Medulla oblongata (tissue), 1 donor: Measurements from ENCODE around the gene ZFP91.

Source experiments
- DNase-seq: peaks from one replicate; pipeline ENCODE4 v3.0.0-alpha.2; 2015; ENCODE audit errors: extremely low spot score

Gene ZFP91

DNA sequence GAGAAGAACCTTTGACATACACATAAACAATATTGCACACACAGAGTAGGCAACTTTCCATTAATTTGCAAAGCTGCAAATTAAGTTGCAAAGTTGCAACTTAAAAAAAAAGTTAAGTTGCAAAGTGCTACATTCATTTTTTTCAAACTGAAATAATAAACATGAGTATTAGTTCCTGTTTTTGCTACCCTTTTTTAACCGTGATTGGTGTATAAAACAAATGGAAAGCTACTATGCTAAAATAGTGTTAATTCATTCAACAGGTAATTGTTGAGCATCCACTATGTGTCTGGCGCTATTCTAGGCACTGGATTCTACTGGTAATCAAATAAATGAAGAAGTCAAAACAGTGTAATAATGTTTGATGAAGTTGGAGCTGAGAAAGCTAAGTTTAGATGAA is 8.1 kb downstream of the ZFP91 start:
- no peak for DNase-seq

DNA sequence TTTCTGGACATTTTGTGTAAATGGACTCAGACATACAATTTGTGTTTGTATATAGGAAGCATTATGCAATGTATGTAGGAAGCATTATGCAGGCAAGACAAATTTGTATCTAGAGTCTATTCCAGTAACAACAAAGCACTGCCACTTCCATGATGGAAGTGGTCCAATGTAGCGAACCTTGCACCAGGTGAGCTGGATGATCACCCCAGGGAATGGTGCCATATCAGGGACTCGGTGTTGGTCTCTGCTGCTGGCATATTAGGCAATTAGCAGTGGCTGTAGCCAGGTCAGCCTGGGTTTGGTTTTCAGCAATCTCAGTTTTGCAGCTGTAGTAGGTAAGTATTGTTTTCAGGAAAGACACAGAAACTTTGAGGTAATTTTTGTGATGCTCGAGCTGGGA is 12.8 kb downstream of the ZFP91 start:
- no peak for DNase-seq

DNA sequence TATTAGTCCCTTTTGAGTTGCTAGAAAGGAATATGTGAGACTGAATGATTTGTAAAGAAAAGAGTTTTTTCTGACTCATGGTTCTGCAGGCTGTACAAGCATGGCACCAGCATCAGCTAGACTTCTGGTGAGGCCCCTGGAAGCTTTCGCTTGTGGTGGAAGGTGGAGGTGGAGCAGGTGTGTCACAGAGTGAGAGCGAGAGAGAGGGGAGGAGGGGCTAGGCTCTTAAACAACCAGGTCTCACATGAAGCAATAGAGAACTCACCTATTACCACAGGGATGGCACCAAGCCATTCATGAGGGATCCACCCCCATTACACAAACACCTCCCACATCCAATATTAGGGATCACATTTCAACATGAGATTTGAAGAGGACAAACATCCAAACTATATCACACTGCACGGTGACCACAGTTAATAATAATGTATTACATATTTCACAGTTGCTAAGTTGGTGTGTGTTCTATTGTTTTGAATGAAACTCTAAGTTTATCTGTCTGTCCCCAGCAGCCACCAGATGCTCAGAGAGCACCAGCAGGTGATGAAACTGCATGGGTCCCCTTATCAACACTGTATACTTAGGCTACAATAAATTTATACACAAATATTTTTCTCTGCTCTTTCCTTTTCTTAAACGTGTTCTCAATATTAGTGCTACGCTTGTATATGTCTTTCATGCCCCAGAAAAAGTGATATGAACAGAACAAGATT is 14.1 kb downstream of the ZFP91 start:
- DNase-seq = no peak

DNA sequence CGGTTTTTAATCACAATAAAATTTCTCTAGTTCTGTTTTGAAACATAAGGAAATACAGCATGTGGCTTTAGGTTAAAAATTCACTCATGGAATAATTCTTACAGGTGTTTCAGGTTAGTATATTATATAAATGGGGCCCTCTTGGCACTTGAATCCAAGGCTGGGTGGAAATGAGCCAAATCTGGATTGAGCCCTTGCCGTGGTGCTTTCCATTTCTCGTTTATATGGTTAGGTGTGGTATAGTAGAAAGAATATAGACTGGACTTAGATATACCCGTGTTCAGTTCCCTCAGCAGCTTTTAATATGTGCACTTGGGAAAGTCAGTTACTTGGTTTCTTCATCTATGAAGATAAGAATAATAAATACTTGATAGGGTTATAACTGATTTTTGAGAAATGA is 16.0 kb downstream of the ZFP91 start:
- DNase-seq = no peak

DNA sequence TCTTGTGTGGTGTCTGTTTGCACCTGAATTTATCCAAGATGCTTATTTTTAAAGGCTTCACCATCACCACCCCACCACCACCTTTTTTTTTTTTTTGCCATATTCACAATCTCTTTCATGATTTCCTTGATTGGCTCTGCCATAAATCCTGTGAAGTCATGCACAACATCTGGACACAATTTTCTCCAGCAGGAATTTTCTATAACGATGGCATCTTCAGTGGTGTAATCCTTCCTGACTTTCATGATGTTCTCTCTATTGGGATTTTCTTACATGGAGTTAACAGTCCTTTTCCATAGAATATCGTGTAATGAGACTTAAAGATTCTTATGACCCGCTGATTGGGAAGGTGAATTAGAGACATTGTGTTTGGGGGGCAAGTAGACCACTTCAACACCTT is 17.8 kb downstream of the ZFP91 start:
- DNase-seq = no peak

DNA sequence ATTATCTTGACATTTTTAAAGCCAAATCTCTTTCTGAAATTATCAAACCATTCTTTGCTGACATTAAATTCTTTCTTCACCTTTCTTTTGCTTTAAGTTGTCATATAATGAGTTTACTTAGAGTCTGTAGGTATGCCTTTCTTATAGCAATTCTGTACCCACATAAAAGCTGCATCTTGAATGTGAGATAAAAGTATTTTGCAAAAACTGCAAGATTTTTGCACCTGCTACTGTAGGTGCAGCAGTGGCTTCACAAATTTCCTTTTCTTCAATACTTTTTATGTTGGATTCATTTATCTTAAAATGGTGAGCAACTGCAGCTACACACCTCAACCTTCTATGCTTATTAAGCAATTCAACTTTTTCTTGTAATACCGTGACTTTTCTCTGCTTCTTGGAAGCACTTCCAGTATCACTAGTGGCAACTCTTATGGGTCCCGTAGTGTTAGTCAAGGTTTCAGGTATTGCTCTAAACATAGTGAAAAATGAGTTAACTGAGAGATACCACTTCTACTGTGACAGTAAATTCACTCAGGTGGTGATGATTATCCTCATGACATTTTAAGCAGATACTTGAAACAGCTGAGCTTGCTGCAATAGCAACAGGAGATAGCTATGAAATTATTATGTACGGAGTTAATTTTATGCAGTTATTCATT is 18.8 kb downstream of the ZFP91 start:
- DNase-seq = no peak

DNA sequence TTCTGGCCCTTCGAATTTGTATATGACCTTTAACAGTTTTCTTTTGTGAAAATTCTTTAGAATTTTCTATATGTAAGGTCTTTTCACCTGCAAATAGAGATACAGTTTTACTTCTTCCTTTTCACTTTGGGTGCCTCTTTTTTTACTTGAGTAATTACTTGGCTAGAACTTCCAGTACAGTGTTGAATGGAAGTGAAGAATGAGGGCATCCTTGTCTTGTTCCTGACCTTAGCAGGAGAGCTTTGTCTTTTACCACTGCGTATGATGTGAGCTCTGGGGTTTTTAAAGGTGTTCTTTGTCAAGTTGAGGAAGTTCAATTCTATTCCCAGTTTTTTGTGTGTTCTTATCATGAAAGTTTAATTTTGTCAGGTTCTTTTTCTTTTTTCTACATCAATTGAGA is 21.6 kb downstream of the ZFP91 start:
- DNase-seq = no peak

DNA sequence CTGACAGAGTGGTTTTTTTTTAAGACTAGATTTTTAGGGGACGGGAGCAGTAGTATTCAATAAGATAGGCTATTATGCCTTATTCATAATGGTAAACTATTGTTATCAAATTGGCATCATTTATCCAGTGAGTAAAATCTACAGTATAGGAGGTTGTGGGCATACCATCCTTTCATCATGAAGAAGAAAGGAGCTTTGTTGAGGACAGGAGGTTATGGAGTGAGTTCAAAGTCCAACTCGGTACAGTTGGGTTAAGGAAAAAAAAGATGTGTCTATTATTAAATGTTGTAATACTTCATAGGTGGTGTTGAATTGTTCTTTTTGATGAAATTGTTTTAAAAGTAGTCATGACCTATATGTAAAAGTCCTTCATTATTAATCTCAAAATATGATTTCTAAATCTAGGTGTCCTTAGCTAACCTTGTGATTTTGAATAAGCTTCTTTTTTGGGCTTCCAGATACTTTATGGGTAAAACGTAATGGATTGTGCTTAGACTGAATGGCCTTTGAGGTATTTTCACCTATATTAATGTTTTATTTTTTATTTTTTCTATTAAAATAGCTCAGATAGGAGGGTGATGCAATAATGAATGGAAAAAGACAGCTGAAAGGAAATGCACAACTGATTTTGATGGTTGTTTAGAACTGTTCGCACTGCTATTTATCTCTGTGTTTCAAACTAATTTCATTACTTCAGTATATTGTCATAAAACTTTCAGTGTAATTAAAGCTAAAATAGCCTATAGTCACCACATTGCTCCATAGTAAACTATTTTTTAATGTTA is 28.3 kb downstream of the ZFP91 start:
- no peak for DNase-seq

DNA sequence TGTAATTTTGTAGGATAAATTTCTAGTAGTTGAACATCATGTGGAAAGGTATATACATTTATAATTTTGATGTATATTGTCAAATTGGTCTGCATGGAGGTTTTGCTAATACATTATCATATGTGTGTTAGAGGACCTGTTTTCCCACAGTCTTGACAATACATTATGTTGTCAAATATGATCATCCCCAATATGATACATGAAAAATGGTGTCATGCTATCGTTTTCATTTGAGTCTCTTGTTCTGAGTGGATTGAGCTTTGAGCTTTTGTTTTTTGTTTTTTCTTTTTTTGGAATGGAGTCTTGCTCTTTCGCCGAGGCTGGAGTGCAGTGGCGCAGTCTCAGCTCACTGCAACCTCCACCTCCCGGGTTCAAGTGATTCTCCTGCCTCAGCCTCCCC is 29.5 kb downstream of the ZFP91 start:
- no peak for DNase-seq

DNA sequence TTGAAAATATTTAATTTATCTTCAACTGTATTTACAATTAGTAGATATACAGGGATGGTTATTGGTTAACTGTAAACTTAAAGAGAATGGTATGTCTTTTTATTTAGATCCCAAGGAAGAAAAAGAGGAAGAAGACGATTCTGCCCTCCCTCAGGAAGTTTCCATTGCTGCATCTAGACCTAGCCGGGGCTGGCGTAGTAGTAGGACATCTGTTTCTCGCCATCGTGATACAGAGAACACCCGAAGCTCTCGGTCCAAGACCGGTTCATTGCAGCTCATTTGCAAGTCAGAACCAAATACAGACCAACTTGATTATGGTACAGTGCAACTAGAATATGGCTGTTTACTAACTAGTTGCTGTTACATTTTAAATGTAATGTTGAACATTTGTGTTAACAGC is 30.9 kb downstream of the ZFP91 start:
- DNase-seq = no peak

DNA sequence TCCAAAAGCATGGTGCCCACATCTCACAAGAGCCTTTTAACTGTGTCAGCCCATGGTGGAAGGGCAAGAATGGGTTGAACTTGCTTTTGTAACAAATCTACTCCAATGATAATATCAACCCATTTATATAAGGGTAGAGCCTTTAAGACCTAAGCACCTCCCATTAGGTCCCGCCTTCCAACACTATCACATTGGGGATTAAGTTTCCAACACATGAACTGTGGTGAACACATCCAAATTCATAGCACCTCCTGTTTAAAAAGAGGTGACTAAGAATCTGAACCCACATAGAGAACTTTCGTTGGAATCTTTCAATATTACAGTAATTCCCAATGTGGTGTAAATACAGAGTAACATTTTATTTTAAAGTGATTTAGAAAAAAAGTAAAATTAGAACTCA is 34.4 kb downstream of the ZFP91 start:
- no peak for DNase-seq

DNA sequence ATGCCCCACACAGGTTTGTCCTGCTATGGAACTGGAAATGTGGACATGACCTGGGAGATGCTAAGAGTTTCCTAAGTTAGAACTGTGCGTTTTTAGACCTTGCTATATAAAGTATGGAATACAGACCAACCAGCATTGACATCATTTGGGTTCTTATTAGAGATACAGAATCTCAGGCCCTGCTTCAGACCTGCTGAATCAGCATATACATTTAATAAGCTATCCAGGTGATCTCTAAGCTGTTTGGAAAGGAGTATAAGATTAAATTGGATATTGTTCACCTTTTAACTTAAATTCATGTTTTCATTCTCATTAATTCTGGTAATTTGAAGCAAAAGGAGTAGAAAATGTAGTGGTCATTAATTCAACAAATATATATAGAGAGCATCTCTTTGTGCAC is 36.7 kb downstream of the ZFP91 start:
- DNase-seq = no peak

DNA sequence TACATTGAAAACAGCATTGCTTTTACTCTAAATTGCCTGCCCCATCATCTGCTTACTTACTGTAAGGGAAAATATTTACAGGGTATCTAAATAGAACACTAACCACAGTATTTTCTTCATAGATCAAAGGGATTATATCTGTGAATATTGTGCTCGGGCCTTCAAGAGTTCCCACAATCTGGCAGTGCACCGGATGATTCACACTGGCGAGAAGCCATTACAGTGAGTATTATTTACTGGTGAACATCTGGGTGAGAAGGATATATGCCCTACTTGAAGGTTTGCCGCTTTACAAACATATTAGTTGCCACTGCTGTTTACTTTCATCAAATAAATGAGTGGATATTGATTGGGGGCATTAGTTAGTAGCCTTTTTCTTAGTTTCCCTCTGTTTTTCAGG is 37.7 kb downstream of the ZFP91 start:
- no peak for DNase-seq

DNA sequence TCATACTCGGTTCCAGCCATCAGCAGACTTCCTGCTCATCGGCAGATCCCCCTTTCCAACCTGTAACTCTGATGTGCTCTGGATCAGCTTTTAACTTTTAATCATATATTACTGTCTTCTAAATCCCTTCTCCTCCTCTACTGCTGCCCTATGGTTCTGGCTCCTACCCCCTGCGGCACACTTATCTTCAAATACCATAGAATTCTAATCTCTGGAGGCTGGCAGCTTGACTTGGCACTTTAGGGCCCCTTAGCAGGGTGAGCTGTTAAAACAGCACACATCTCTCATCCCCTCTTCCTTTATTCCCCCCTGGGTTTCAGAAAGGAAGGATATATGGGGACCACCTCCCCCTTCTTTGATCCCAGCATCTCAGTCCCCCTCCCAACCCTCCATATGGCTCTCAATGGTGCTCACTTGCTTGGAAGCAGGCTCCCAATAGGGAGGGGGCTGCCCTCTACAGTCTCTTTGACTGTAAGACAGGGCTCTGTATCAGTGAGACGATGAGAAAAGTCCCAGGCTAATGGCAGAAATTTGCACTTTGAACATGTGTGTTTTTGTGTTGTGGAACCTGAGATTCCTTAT is 39.2 kb downstream of the ZFP91 start:
- peak; percentile 42 for DNase-seq

DNA sequence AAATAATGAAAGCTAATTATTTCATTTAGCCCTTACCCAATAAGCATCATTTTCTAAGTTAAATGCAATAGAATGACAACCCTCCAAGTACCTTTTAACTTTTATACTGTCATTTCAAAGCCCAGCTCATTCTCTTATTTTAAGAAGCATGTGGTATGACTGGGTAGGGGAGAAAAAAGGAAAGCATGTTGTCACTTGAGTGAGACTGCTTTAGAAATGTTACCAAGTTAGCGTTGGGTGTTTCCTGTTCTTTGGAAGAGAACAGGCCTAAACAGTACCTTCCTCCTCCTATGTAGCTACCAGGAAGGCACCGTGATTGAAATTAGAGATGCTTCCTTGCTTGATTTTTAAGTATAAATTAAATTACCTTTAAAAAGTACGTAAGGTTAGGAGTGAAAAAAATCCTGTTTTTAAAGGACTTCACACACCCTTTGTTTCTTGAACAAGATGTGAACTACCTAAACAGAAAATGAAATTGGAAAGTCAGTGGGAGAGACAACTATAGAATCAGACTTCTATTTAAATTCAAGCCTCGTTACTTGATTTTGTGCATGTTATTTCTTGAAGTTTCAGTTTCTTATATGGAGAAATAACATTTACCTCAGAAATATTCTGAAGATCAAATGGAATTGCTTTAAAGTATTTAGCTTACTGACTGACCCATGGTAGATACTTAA is 42.9 kb downstream of the ZFP91 start:
- no peak for DNase-seq

DNA sequence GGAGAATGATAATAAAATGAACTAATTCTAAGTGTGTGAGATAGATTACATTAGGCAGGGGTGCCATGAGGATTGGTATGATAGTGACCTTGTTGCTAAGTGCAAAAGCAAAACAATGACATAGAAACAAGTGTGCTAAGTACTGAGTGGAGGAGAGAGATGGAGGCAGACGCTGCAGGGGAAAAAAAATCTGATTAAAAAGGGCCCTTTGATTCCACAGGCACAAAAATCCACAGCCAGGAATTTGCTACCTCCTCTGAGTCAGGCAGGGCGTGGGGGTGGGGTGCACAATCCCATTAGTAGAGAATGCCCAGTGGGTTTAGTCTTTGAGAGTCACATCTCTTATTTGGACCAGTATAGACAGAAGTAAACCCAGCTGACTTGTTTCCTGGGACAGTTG is 43.5 kb downstream of the ZFP91 start, which contains the start of gene CNTF:
Gene CNTF (plus strand): TSS at position 322 of the 400 bp plus-strand sequence. CDS start 88 bp downstream, outside the sequence.
- DNase-seq = no peak

DNA sequence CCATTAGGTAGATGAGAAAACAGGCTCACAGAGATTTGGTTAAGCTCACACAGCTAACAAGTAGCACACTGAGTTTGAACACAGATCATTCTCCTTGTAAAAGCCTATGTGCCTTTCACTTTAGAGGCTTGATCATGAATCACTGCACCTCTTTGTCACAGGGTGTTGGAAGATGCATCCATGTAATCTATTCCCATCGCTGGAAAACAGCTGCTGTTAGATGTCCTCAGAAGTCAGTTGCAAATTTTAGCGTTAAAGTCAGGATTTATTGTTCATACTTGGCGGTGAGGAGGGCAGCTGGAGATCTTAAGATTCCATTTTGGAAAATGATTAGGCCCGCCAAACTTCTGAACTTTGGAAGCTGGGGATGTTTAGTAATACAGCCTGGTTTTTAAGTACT is 46.2 kb downstream of the ZFP91 start:
- no peak for DNase-seq

DNA sequence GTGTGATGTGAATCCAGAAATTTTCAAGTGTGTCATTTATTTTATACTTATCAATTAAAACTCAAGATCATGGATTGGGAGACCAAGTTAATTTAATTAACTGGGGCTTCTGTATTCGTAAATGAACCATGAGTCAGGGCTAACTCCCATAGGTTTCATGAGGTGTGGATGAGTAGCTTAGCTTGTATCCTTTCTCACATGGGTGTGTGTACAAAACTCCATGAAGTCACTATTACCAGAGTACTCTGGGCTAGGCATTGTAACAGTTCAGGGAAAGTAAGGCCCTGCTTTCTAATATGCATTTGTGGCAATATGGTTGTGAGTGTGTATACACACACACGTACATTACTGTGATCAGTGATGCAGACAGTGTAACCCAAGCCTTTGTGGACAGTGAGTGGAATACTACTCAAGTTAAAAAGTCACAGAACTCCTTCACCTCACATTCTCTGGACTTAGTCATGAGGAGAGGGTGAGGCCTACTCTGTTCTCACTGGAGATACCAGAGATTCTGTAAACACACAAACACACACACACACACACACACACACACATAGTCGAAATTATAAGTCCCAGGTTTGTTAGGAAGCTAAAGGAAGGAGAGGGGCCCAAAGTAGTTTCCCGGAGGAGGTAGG is 47.1 kb downstream of the ZFP91 start:
- no peak for DNase-seq

DNA sequence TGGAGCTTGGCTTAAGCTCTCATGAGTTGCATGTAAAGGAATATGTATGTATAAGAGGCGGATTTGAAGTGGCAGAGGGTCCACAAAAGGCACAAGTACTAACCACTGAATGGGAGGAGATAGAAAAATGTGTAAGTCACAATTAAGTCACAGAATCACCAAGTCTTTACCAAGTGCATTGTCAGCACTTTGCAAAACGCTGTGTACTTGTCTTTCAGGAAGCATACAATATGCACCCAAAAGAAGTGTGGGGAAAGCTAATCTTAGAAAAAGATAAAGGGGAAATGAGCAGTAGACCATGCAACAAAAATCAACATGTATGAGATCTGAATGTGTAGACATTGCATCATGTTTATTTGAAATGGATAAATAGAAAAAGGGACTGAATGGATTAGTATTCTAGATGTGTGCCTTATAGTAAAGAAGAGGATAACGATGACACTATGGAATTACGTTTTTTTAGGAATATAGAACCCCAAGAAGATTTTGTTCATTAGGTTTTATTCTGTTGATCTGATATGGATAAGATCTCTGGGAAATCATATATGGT is 48.1 kb downstream of the ZFP91 start:
- DNase-seq = peak; percentile 21

DNA sequence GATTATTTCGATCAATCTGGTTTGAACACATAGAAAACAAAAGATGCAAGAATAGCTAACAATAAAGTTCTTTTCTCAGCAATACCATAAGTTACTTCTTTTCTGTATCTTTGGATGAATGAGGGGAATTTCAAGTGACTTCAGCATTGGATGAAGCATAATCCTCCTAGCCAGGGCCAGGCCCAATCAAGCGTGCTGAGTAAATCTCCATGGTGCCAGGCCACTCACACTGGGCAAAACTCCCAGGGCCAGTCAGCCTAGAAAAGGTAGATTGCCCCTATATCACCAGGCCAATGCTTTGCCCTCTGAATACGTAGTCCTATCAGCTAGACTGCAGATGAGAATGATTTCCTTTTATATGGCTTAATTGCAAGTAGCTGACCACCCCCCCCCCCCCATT is 49.6 kb downstream of the ZFP91 start:
- peak; percentile 65 for DNase-seq

DNA sequence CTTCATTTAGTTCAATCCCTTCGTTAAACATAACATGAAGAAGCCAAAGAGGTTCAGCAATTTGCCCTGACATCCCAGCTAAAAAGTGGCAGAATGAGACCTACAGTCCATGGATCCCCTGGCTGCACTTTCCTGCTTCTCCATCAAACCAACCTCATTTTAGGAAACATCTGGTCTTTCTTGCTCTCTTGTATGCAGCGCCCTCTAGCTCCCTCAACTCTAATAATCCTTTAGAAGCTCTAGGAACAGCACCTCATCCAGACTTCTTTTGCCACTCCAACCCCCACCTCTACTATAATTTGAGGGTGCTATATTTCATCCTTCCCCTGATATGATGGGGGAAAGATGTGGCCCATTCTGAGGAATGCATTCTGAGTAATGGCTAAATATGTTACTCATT is 51.0 kb downstream of the ZFP91 start:
- peak; percentile 69 for DNase-seq
